ENCODE data around the gene TP53TG3B.
"Not testable (repeated sequence)": the region's sequence is repeated elsewhere in the genome, so short reads cannot be mapped to it uniquely, and the experiment has no call there.

The TP53TG3B gene, protein sequence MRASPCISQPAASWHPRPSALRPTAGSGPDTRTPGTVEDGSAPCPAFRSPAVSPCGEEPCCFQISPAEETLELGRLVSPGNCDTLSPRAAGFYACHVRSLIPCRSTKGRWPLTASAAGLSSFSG

GRCh38 chr16:33360541-33360940, at the start of gene TP53TG3B:
TP53TG3B (plus strand) TSS chr16:33360841; CDS start chr16:33360909, 68 bp downstream.
- not testable (repeated sequence) for DNase-seq

- peak; percentile 11 for DNase-seq
Observed at GRCh38 chr16:33336226-33337012, 24.2 kb upstream of the TP53TG3B start.

DNA sequence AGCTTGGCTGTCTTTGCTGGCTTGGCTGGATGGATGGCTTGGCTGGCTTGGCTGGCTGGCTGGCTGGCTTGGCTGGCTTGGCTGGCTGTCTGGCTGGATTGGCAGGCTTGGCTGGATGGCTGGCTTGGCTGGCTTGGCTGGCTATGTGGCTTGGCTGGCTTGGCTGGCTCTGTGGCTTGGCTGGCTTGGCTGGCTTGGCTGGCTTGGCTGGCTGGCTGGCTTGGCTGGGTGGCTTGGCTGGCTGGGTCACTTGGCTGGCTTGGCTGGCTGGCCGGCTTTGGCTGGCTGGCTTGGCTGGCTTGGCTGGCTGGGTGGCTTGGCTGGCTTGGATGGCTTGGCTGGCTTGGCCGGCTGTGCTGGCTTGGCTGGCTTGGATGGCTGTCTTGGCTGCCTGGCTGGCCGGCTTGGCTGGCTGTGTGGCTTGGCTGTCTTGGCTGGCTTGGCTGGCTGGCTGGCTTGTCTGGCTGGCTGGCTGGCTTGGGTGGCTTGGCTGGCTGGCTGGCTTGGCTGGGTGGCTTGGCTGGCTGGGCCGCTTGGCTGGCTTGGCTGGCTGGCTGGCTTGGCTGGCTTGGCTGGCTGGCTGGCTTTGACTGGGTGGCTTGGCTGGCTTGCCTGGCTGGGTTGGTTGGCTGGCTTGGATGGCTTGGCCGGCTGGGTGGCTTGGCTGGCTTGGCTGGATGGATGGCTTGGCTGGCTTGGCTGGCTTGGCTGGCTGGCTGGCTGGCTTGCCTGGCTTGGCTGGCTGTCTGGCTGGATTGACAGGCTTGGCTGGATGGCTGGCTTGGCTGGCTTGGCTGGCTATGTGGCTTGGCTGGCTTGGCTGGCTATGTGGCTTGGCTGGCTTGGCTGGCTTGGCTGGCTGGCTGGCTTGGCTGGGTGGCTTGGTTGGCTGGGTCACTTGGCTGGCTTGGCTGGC, 22.8 kb upstream of the TP53TG3B start:
- DNase-seq: not testable (repeated sequence)

DNA sequence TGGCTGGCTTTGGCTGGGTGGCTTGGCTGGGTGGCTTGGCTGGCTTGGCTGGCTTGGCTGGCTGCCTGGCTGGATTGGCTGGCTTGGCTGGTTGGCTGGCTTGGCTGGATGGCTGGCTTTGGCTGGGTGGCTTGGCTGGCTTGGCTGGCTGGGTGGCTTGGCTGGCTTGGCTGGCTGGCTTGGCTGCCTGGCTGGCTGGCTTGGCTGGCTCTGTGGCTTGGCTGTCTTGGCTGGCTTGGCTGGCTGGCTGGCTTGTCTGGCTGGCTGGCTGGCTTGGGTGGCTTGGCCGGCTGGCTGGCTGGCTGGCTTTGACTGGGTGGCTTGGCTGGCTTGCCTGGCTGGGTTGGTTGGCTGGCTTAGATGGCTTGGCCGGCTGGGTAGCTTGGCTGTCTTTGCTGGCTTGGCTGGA, 22.1 kb upstream of the TP53TG3B start:
- not testable (repeated sequence) for DNase-seq

GRCh38 chr16:33339093-33340061, 21.3 kb upstream of the TP53TG3B start:
- not testable (repeated sequence) for DNase-seq
